ENCODE data around the gene TMEM132D. TPM values are rescaled to one million over a fixed set of nuclear protein-coding genes. Genes with fewer than 3 reads are reported as not detected.

TMEM132D gene
- total and polyA plus RNA-seq, 3 donors from 2014 or later = 0.44 to 0.50 (median 0.47) TPM

DNA sequence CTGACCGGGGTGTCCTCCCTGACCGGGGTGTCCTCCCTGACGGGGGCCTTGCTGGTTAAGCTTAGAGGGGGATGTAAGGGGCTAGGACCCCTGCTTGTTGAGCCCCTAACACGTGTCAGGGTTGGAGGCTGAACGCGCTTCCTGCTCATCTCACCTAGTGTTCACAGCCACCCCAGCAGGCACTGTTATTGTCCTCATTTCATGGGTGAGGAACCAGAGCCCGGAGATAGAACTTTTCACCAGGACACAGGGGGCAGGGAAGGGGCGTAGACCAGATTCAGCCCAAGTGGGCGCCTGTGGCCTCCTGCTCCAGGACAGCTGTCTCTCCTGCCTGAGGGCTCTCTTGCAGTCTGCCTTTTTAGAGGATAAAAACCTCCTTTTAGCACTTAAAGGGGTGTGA lies 814.2 kb downstream of the TMEM132D start:
- DNase-seq = no peak
- H3K4me3 ChIP-seq = no peak overlapping the region
- no peaks in the 10 kb centered on the region for H3K36me3 ChIP-seq (ENCODE audit: low read depth, missing control alignments)
- no peaks in the 10 kb centered on the region for H3K4me1 ChIP-seq
- TF ChIP-seq, protein P1, sequence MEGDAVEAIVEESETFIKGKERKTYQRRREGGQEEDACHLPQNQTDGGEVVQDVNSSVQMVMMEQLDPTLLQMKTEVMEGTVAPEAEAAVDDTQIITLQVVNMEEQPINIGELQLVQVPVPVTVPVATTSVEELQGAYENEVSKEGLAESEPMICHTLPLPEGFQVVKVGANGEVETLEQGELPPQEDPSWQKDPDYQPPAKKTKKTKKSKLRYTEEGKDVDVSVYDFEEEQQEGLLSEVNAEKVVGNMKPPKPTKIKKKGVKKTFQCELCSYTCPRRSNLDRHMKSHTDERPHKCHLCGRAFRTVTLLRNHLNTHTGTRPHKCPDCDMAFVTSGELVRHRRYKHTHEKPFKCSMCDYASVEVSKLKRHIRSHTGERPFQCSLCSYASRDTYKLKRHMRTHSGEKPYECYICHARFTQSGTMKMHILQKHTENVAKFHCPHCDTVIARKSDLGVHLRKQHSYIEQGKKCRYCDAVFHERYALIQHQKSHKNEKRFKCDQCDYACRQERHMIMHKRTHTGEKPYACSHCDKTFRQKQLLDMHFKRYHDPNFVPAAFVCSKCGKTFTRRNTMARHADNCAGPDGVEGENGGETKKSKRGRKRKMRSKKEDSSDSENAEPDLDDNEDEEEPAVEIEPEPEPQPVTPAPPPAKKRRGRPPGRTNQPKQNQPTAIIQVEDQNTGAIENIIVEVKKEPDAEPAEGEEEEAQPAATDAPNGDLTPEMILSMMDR (IDR thresholded peaks at IDR 0.05) = no peak
- no peak for TF ChIP-seq POLR2A (IDR thresholded peaks at IDR 0.05)
- intact Hi-C loops (cut with DNase I; ENCODE audit: low total_unique reads) = no loop called here
- 85 to 90% methylated on average over 9 of the region's 9 CpGs for WGBS, 2 donors
- H3K9me3 ChIP-seq = no peaks in the 10 kb centered on the region
- no peaks in the 10 kb centered on the region for H3K27me3 ChIP-seq
- H3K27ac ChIP-seq = no peak overlapping the region

DNA sequence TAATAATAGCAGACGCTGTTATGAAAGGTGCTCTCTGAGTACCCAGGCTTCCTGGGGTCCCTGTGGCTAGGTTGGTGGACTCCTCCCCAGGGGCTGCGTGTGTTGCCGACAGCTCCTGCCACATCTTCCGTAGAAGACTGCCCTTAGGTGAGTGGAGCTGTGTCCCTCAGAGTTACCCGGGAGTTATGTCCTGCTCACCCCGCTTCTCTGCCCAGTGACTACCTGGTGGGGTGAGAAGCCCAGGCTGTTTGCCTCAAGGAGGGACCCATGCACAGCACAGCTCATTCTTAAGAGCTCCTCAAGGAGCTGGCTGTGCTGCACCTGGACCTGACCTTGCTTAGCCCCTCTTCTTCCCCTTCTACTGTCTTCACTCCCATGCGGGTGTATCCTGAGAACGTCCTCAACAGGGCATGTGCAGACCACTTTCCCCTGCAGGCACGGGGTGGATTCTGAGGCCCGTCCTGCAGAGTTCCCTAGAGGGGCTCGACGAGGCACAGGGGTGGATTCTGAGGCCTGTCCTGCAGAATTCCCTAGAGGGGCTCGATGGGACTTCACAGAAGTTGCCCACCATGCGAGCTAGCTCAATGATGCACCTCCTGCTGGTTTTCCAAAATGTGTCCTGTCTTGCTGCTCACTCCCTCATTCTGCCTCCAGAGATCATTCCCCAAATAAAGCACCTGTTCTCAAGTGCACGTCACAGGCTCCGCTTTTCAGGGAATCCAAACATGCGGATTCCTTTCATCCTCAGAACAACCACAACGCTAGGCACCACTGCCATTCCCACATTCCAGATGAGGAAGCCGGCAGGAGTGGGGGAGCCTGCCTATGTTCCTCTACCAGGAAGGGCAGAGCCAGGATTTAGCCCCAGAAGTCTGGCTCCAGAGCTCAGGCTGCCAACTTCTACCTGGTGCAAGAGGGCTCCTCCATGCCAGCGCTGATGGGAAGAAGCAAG lies 818.7 kb downstream of the TMEM132D start:
- Histone ChIP-seq H3K9me3 (no peaks in the 10 kb centered on the region), H3K4me1 (no peaks in the 10 kb centered on the region), H3K4me3 (no peak overlapping the region), H3K27ac (no peak overlapping the region), H3K36me3 (ENCODE audit: low read depth, missing control alignments) (no peaks in the 10 kb centered on the region), H3K27me3 (no peaks in the 10 kb centered on the region)
- TF ChIP-seq, protein P1 (IDR thresholded peaks at IDR 0.05) = no peak
- TF ChIP-seq POLR2A (IDR thresholded peaks at IDR 0.05) = no peak
- intact Hi-C loops (cut with DNase I; ENCODE audit: low total_unique reads) = no loop called here
- 88% methylated on average over 19 to 20 of the region's 20 CpGs for WGBS, 2 donors
- DNase-seq = no peak

DNA sequence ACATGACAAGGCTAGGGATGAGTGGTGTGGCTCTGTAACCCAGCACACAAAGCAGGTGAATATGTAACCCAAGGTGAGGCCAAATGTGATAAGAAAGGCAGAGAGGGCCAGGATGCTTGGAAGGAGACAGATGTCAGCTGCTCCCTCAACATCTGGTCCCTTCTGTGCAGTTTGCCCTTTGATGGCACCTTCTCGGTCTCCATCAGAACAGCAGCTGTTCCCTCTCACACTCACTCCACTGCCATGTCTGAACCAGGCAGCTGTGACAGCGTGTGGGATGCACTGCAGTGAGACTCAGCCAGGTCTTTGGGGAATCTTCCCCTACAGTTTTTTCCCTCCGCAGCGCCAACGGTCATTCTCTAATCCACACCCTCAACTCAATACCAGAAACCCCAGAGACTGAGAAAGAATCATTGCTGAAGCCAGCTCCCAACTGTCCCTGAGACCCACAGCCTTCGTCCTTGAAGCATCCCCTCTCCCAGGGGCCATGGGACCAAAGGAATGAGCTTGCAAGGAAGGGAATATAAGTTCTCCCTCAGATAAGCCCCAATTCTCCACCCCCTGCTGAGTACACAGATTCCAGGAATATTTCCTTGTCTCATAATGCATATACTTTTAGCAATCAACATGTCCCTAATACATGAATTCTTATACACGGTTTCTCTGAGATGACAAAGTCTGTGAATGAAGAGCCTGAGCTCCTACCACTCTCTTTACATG lies 820.5 kb downstream of the TMEM132D start:
- intact Hi-C loops (cut with DNase I; ENCODE audit: low total_unique reads) = no loop called here
- H3K9me3 ChIP-seq = no peaks in the 10 kb centered on the region
- TF ChIP-seq, protein P1 (IDR thresholded peaks at IDR 0.05) = no peak
- no peak for TF ChIP-seq POLR2A (IDR thresholded peaks at IDR 0.05)
- H3K27me3 ChIP-seq = no peaks in the 10 kb centered on the region
- H3K4me3 ChIP-seq = no peak overlapping the region
- no peak overlapping the region for H3K27ac ChIP-seq
- H3K4me1 ChIP-seq = no peaks in the 10 kb centered on the region
- WGBS, 2 donors = 57 to 63% methylated on average over 7 of the region's 7 CpGs
- DNase-seq = no peak
- H3K36me3 ChIP-seq (ENCODE audit: low read depth, missing control alignments) = no peaks in the 10 kb centered on the region

- Histone ChIP-seq H3K36me3 (ENCODE audit: low read depth, missing control alignments) (no peaks in the 10 kb centered on the region), H3K4me1 (no peaks in the 10 kb centered on the region), H3K27me3 (no peaks in the 10 kb centered on the region), H3K4me3 (no peak overlapping the region), H3K9me3 (no peaks in the 10 kb centered on the region), H3K27ac (no peak overlapping the region)
- intact Hi-C loops (cut with DNase I; ENCODE audit: low total_unique reads) = no loop called here
- no peak for TF ChIP-seq POLR2A (IDR thresholded peaks at IDR 0.05)
- TF ChIP-seq, protein P1 (IDR thresholded peaks at IDR 0.05) = no peak
- DNase-seq = no peak
- 73 to 78% methylated on average over 4 of the region's 4 CpGs for WGBS, 2 donors
Observed at GRCh38 chr12:129082441-129082840, 821.4 kb downstream of the TMEM132D start.
